Dendritic cell treated with granulocyte-macrophage colony-stimulating factor and Interleukin-4, amounts not matched to agents 40 ng/mL and 50 ng/mL, for 4 days (primary cell): ENCODE measurements around the gene KCTD10.

Experiments used
- H3K27ac Mint-ChIP-seq: one replicate; pipeline ENCODE4 v1.8.0; 2022; ENCODE audit warnings: mild to moderate bottlenecking, mixed read lengths
- H3K27me3 Mint-ChIP-seq: one replicate; pipeline ENCODE4 v1.8.0; 2022; ENCODE audit warnings: mild to moderate bottlenecking, mixed read lengths
- H3K36me3 Mint-ChIP-seq: one replicate; pipeline ENCODE4 v1.8.0; 2022; ENCODE audit warnings: low read depth, mixed read lengths
- H3K4me1 Mint-ChIP-seq: one replicate; pipeline ENCODE4 v1.8.0; 2022; ENCODE audit warnings: low read depth, mixed read lengths
- H3K4me3 Mint-ChIP-seq: one replicate; pipeline ENCODE4 v1.8.0; 2022; ENCODE audit warnings: mild to moderate bottlenecking, moderate library complexity, mixed read lengths
- H3K9me3 Mint-ChIP-seq: one replicate; pipeline ENCODE4 v1.8.0; 2022; ENCODE audit warnings: mixed read lengths
- intact Hi-C: fragments of 100-400 bp; cut with micrococcal nuclease; formaldehyde crosslinking; loops from one replicate; pipeline ENCODE4 v1.15.0; 2022

Gene KCTD10

GRCh38 chr12:109504068-109504467, 27.0 kb upstream of the KCTD10 start:
- Mint-ChIP-seq H3K36me3 (peaks cover 97% of the 10 kb centered on the region), H3K4me1 (no peaks in the 10 kb centered on the region), H3K27ac (no peak overlapping the region), H3K27me3 (no peaks in the 10 kb centered on the region), H3K4me3 (no peak overlapping the region), H3K9me3 (no peaks in the 10 kb centered on the region)
- intact Hi-C loops: no loop called here

- intact Hi-C loops: no loop called here
- peaks cover 100% of the 10 kb centered on the region for H3K36me3 Mint-ChIP-seq
These were observed 26.5 kb upstream of the KCTD10 start for GRCh38 chr12:109503611-109504010.

GRCh38 chr12:109502332-109502731, 25.2 kb upstream of the KCTD10 start:
- no peaks in the 10 kb centered on the region for H3K9me3 Mint-ChIP-seq
- no peak overlapping the region for H3K27ac Mint-ChIP-seq
- H3K36me3 Mint-ChIP-seq: peaks cover 100% of the 10 kb centered on the region
- no peaks in the 10 kb centered on the region for H3K27me3 Mint-ChIP-seq
- intact Hi-C loops: no loop called here
- H3K4me3 Mint-ChIP-seq: no peak overlapping the region
- H3K4me1 Mint-ChIP-seq: no peaks in the 10 kb centered on the region

More at GRCh38 chr12:109503611-109504010, 26.5 kb upstream of the KCTD10 start:
- H3K27ac Mint-ChIP-seq: no peak overlapping the region
- H3K27me3 Mint-ChIP-seq: no peaks in the 10 kb centered on the region
- no peak overlapping the region for H3K4me3 Mint-ChIP-seq
- no peaks in the 10 kb centered on the region for H3K9me3 Mint-ChIP-seq
- no peaks in the 10 kb centered on the region for H3K4me1 Mint-ChIP-seq

GRCh38 chr12:109501299-109501698, 24.2 kb upstream of the KCTD10 start:
- no peak overlapping the region for H3K4me3 Mint-ChIP-seq
- H3K4me1 Mint-ChIP-seq: no peaks in the 10 kb centered on the region
- H3K36me3 Mint-ChIP-seq: peaks cover 98% of the 10 kb centered on the region
- no peaks in the 10 kb centered on the region for H3K27me3 Mint-ChIP-seq
- H3K9me3 Mint-ChIP-seq: no peaks in the 10 kb centered on the region
- intact Hi-C loops: no loop called here
- no peak overlapping the region for H3K27ac Mint-ChIP-seq

GRCh38 chr12:109500406-109501185, 23.5 kb upstream of the KCTD10 start:
- no peak overlapping the region for H3K4me3 Mint-ChIP-seq
- intact Hi-C loops: no loop called here
- H3K9me3 Mint-ChIP-seq: no peaks in the 10 kb centered on the region
- no peak overlapping the region for H3K27ac Mint-ChIP-seq
- peaks cover 98% of the 10 kb centered on the region for H3K36me3 Mint-ChIP-seq
- H3K4me1 Mint-ChIP-seq: no peaks in the 10 kb centered on the region
- H3K27me3 Mint-ChIP-seq: no peaks in the 10 kb centered on the region

DNA sequence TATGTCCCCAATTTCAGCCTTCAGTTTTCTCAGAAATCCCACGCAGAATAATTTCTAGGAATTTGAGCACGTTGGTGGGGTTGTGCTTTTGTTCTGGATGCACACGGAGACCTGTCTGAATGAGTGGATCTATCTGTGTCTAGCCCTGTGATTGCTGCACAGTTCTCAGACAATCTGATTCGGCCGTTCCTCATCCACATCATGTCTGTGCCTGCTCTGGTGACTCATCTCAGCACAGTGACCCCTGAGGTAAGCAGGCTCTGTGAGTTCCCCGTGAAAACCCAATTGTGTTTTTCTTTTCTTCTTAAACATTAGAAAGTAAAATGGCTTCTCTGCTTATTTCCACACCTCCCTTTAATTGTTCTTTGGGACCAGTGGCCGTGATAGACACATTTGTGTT, 20.6 kb upstream of the KCTD10 start:
- H3K4me3 Mint-ChIP-seq: no peak overlapping the region
- no peaks in the 10 kb centered on the region for H3K27me3 Mint-ChIP-seq
- intact Hi-C loops: no loop called here
- H3K36me3 Mint-ChIP-seq: peaks cover 95% of the 10 kb centered on the region
- H3K9me3 Mint-ChIP-seq: no peaks in the 10 kb centered on the region
- no peaks in the 10 kb centered on the region for H3K4me1 Mint-ChIP-seq
- no peak overlapping the region for H3K27ac Mint-ChIP-seq

- Mint-ChIP-seq H3K36me3 (peaks cover 94% of the 10 kb centered on the region), H3K27me3 (no peaks in the 10 kb centered on the region), H3K27ac (no peak overlapping the region), H3K4me3 (no peak overlapping the region), H3K9me3 (no peaks in the 10 kb centered on the region), H3K4me1 (no peaks in the 10 kb centered on the region)
- intact Hi-C loops: no loop called here
These were observed 19.2 kb upstream of the KCTD10 start for GRCh38 chr12:109496306-109496705.

DNA sequence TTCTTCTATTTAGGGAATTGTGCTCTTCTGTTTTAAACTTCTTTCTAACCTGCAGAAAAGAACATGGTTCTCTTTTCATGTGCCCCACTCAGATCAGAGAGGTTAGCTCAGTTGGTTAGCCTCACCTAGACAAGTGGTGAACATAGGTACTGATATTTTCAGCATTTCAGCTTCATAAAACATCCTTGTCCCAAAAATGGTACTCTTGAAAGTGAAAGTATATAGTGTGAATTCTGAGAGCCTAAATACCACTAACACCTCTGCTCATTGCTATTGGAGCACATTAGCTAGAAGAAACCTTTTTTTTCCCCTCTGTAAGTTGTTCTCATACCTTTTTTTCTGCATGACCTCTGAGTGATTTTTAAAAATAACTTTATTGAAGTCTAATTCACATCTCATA, 17.9 kb upstream of the KCTD10 start:
- no peak overlapping the region for H3K27ac Mint-ChIP-seq
- no peaks in the 10 kb centered on the region for H3K27me3 Mint-ChIP-seq
- intact Hi-C loops: no loop called here

GRCh38 chr12:109494348-109494881, 17.3 kb upstream of the KCTD10 start:
- Mint-ChIP-seq H3K9me3 (no peaks in the 10 kb centered on the region), H3K4me1 (no peaks in the 10 kb centered on the region), H3K27ac (no peak overlapping the region), H3K27me3 (no peaks in the 10 kb centered on the region), H3K4me3 (no peak overlapping the region), H3K36me3 (peaks cover 94% of the 10 kb centered on the region)
- intact Hi-C loops: no loop called here

More for the DNA sequence above, 17.9 kb upstream of the KCTD10 start:
- no peaks in the 10 kb centered on the region for H3K9me3 Mint-ChIP-seq
- H3K4me1 Mint-ChIP-seq: no peaks in the 10 kb centered on the region
- H3K4me3 Mint-ChIP-seq: no peak overlapping the region
- peaks cover 94% of the 10 kb centered on the region for H3K36me3 Mint-ChIP-seq

DNA sequence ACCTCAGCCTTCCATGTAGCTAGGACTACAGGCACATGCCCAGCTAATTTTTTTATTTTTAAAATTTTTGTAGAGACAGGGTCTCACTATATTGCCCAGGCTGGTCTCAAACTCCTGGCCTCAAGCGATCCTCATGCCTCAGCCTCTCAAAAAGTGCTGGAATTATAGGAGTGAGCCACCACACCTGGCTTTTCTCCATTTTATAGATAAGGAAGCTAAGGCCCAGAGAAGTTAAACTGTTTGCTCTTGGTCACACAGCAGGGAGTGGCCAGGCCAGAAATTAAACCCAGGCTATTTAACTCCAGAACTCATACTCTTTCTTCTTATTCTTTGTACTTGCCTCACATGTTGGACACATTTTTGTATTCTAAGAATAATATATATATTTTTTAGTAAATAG, 16.8 kb upstream of the KCTD10 start:
- no peak overlapping the region for H3K4me3 Mint-ChIP-seq
- H3K36me3 Mint-ChIP-seq: peaks cover 94% of the 10 kb centered on the region
- intact Hi-C loops: no loop called here
- no peaks in the 10 kb centered on the region for H3K9me3 Mint-ChIP-seq
- no peaks in the 10 kb centered on the region for H3K27me3 Mint-ChIP-seq
- H3K4me1 Mint-ChIP-seq: no peaks in the 10 kb centered on the region
- no peak overlapping the region for H3K27ac Mint-ChIP-seq

DNA sequence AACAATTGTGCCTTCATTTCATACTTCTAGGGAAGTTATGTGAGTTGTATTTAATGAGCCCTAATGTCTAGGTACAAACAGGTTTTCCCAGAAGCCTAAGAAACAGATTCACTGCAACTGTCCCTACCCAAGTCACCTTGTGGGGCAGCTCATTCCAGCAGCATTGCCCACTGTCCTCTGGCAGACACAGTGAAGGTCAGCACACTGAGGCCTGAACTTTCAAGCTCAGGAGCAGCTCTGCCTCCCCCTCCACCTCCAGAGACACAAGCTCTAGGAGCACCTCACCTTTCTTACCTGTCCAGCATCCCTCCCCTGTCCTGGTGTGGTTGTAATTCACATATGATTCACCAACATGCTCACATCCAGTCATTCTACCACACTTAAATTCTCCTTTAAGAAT, 16.0 kb upstream of the KCTD10 start:
- Mint-ChIP-seq H3K27me3 (no peaks in the 10 kb centered on the region), H3K36me3 (peaks cover 94% of the 10 kb centered on the region), H3K9me3 (no peaks in the 10 kb centered on the region), H3K4me3 (no peak overlapping the region), H3K4me1 (no peaks in the 10 kb centered on the region), H3K27ac (no peak overlapping the region)
- intact Hi-C loops: no loop called here

DNA sequence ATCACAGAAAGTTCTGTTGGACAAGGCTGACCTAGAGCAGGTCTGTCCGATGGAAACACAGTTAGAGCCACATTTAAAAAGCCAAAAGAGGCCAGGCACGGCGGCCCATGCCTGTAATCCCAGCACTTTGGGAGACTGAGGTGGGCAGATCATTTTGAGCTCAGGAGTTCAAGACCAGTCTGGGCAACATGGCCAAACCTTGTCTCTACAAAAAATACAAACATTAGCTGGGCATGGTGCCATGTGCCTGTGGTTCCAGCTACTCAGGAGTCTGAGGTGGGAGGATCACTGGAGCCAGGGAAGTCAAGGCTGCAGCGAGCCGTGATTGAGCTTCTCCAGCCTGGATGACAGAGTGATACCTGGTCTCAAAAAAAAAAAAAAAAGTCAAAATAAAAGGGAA, 15.3 kb upstream of the KCTD10 start:
- intact Hi-C loops: no loop called here
- H3K4me3 Mint-ChIP-seq: no peak overlapping the region
- H3K27ac Mint-ChIP-seq: no peak overlapping the region
- H3K36me3 Mint-ChIP-seq: peaks cover 94% of the 10 kb centered on the region
- H3K4me1 Mint-ChIP-seq: no peaks in the 10 kb centered on the region
- no peaks in the 10 kb centered on the region for H3K27me3 Mint-ChIP-seq
- no peaks in the 10 kb centered on the region for H3K9me3 Mint-ChIP-seq

GRCh38 chr12:109491671-109492070, 14.6 kb upstream of the KCTD10 start:
- Mint-ChIP-seq H3K27me3 (no peaks in the 10 kb centered on the region), H3K27ac (no peak overlapping the region), H3K4me1 (no peaks in the 10 kb centered on the region), H3K4me3 (no peak overlapping the region), H3K36me3 (peaks cover 96% of the 10 kb centered on the region), H3K9me3 (no peaks in the 10 kb centered on the region)
- intact Hi-C loops: no loop called here

DNA sequence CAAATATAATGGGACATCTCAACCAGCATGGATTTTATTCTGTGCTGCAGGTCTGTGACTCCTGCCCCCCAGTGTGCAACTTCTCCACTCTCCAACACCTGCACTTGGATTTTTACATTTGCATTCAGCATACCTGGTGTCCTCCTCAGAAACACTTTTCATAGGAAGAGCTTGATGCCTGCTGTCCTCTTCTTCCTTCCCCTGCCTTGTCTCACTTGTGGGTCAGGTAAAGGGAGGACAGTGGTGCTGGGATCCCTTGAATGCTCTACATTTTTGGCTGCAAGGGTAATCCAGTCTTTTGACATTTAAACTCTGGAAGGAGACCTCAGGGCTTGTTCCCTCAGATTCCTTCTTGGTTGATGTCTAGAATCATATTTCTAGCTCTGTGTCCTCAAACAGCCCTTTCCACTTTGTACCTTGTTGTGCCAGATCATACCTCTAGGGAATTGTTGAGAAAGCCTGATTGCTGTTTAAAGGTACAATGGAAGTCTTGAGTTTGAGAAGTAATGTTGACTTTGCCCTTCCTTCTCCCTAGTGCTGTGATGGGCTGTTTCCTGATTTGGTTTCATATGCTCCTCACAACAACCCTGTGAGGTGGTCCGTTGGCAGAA, 13.0 kb upstream of the KCTD10 start:
- no peak overlapping the region for H3K4me3 Mint-ChIP-seq
- no peaks in the 10 kb centered on the region for H3K27me3 Mint-ChIP-seq
- no peaks in the 10 kb centered on the region for H3K4me1 Mint-ChIP-seq
- no peak overlapping the region for H3K27ac Mint-ChIP-seq
- H3K9me3 Mint-ChIP-seq: no peaks in the 10 kb centered on the region
- H3K36me3 Mint-ChIP-seq: peaks cover 96% of the 10 kb centered on the region
- intact Hi-C loops: no loop called here
